ENCODE measurements around the gene MKRN3. TPM values are rescaled to one million over a fixed set of nuclear protein-coding genes. Genes with fewer than 3 reads are reported as not detected.
"Not testable (repeated sequence)": the region's sequence is repeated elsewhere in the genome, so short reads cannot be mapped to it uniquely, and the experiment has no call there.

The MKRN3 gene

DNA sequence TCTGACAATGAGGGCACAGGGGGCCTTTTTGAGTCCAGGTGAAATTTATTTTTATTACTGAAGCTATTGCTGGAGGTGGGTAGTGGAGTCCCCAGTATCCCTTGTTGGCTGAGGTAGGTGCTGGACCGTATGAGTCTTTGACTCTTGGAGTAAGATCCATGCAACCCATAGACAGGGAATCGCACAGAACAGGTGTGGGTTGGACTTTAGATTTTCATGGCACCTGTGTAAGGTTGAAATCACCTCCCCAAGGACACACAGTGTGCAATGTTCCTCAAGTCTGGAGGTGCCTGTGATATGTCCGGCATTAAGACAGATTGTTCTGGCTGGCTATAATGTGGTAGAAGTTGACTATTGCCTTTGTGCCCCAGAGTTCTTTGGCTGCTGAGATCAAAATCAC, 23.5 kb downstream of the MKRN3 start:
- H3K27me3 ChIP-seq (ENCODE audit: control insufficient read depth, insufficient read depth, low read length) = no peaks in the 10 kb centered on the region
- no peaks in the 10 kb centered on the region for H3K4me1 ChIP-seq (ENCODE audit: control insufficient read depth, insufficient read depth, low read length)
- H3K36me3 ChIP-seq (ENCODE audit: insufficient read depth, low read length) = no peaks in the 10 kb centered on the region
- peaks cover 11% of the 10 kb centered on the region for H3K9me3 ChIP-seq (replicated peaks; ENCODE audit: low read length)
- no peak overlapping the region for H3K4me2 ChIP-seq (ENCODE audit: low read length)
- no peak overlapping the region for H3K9ac ChIP-seq (ENCODE audit: low read depth, low read length)
- H3K4me3 ChIP-seq (ENCODE audit: low read length) = no peak overlapping the region

GRCh38 chr15:23594252-23594770, 28.8 kb downstream of the MKRN3 start:
- H3K9ac ChIP-seq (ENCODE audit: low read depth, low read length) = no peak overlapping the region
- no peaks in the 10 kb centered on the region for H3K27me3 ChIP-seq (ENCODE audit: control insufficient read depth, insufficient read depth, low read length)
- no peaks in the 10 kb centered on the region for H3K4me1 ChIP-seq (ENCODE audit: control insufficient read depth, insufficient read depth, low read length)
- H3K9me3 ChIP-seq (replicated peaks; ENCODE audit: low read length) = peaks cover 7% of the 10 kb centered on the region
- no peak overlapping the region for H3K4me3 ChIP-seq (ENCODE audit: low read length)
- H3K36me3 ChIP-seq (ENCODE audit: insufficient read depth, low read length) = no peaks in the 10 kb centered on the region
- no peak overlapping the region for H3K4me2 ChIP-seq (ENCODE audit: low read length)

DNA sequence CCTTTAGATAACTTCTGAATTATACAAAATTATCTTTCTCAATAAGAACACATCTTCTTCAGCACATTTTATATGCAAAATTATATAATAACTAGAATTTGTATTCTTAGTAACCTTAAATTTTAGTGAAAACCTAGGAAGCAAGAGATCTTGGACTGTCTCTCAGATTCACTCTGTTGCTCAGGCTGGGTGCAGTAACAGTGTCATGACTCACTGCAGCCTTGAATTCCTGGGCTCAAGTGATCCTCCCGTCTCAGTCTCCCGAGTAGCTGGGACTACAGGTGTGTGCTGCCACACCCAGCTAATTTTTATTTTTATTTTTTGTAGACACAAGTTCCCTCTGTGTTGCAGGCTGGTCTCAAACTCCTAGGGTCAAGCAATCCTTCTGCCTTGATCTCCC, 29.9 kb downstream of the MKRN3 start:
- H3K4me1 ChIP-seq (ENCODE audit: control insufficient read depth, insufficient read depth, low read length) = no peaks in the 10 kb centered on the region
- H3K36me3 ChIP-seq (ENCODE audit: insufficient read depth, low read length) = no peaks in the 10 kb centered on the region

GRCh38 chr15:23596736-23597135, 31.3 kb downstream of the MKRN3 start:
- no peak overlapping the region for H3K9ac ChIP-seq (ENCODE audit: low read depth, low read length)
- H3K9me3 ChIP-seq (replicated peaks; ENCODE audit: low read length) = no peaks in the 10 kb centered on the region

More for the DNA sequence above, 29.9 kb downstream of the MKRN3 start:
- Histone ChIP-seq H3K9me3 (replicated peaks; ENCODE audit: low read length) (peaks cover 3% of the 10 kb centered on the region), H3K4me2 (ENCODE audit: low read length) (no peak overlapping the region), H3K27me3 (ENCODE audit: control insufficient read depth, insufficient read depth, low read length) (no peaks in the 10 kb centered on the region), H3K4me3 (ENCODE audit: low read length) (no peak overlapping the region), H3K9ac (ENCODE audit: low read depth, low read length) (no peak overlapping the region)

DNA sequence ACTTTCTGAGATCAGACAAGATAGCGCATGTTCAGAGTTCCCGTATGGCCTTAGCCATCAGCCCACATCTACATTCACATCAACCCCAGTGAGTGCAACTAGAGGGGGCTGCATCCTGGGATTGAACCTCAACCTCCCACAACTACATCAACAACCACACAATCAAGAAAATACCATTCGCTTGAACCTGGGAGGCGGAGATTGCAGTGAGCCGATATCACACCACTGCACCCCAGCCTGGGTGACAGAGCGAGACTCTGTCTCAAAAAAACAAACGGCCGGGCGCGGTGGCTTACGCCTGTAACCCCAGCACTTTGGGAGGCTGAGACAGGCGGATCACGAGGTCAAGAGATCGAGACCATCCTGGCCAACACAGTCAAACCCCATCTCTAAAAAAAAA, 31.8 kb downstream of the MKRN3 start:
- H3K9me3 ChIP-seq (replicated peaks; ENCODE audit: low read length); H3K4me3 ChIP-seq (ENCODE audit: low read length); H3K4me2 ChIP-seq (ENCODE audit: low read length): not testable (repeated sequence)

More at GRCh38 chr15:23596736-23597135, 31.3 kb downstream of the MKRN3 start:
- Histone ChIP-seq H3K36me3 (ENCODE audit: insufficient read depth, low read length) (no peaks in the 10 kb centered on the region), H3K4me1 (ENCODE audit: control insufficient read depth, insufficient read depth, low read length) (no peaks in the 10 kb centered on the region), H3K27me3 (ENCODE audit: control insufficient read depth, insufficient read depth, low read length) (no peaks in the 10 kb centered on the region), H3K4me3 (ENCODE audit: low read length) (no peak overlapping the region), H3K4me2 (ENCODE audit: low read length) (no peak overlapping the region)

DNA sequence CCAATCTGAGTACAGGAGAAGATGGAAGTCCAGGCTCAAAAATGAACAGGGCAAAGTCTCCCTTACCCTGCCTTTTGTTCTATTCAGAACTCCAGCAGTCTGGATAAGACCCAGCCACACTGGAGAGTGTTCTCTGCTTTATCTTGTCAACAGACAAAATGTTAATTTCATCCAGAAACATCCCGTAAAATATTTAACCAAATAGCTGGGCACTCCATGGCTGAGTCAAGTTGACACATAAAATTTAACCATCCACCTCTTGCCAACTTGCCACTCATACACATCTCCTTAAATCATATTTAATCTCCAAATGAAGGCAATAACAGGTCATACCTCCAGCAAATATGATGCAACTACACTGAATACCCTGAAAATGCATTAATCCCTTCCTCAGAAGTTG, 33.6 kb downstream of the MKRN3 start:
- Histone ChIP-seq H3K36me3 (ENCODE audit: insufficient read depth, low read length) (no peaks in the 10 kb centered on the region), H3K9ac (ENCODE audit: low read depth, low read length) (no peak overlapping the region), H3K4me2 (ENCODE audit: low read length) (no peak overlapping the region), H3K4me3 (ENCODE audit: low read length) (no peak overlapping the region), H3K27me3 (ENCODE audit: control insufficient read depth, insufficient read depth, low read length) (no peaks in the 10 kb centered on the region), H3K9me3 (replicated peaks; ENCODE audit: low read length) (no peaks in the 10 kb centered on the region), H3K4me1 (ENCODE audit: control insufficient read depth, insufficient read depth, low read length) (no peaks in the 10 kb centered on the region)

More for the DNA sequence above, 31.8 kb downstream of the MKRN3 start:
- H3K36me3 ChIP-seq (ENCODE audit: insufficient read depth, low read length); H3K27me3 ChIP-seq (ENCODE audit: control insufficient read depth, insufficient read depth, low read length); H3K4me1 ChIP-seq (ENCODE audit: control insufficient read depth, insufficient read depth, low read length); H3K9ac ChIP-seq (ENCODE audit: low read depth, low read length): not testable (repeated sequence)

DNA sequence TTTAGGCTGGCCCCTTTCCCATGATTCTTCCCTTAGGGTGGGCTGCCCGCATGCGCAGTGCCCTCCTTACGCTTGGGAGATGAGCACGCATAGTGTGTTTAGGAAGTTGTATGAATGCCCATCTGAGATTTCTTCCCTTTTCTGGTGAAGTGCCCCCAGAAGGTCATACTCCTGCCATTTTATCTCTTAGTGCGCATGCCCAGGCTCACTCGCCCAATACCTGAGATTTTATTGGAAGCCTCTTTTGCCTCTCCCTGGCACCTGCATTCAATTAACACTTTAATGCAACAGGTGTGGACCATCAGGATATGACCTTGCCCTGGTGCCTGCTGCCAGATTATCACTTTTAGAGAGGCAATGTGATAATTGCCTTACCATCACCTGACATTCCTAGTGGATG, 36.6 kb downstream of the MKRN3 start:
- Histone ChIP-seq H3K9me3 (replicated peaks; ENCODE audit: low read length) (peaks cover 2% of the 10 kb centered on the region), H3K4me3 (ENCODE audit: low read length) (no peak overlapping the region), H3K27me3 (ENCODE audit: control insufficient read depth, insufficient read depth, low read length) (no peaks in the 10 kb centered on the region), H3K4me1 (ENCODE audit: control insufficient read depth, insufficient read depth, low read length) (no peaks in the 10 kb centered on the region), H3K9ac (ENCODE audit: low read depth, low read length) (no peak overlapping the region), H3K36me3 (ENCODE audit: insufficient read depth, low read length) (no peaks in the 10 kb centered on the region), H3K4me2 (ENCODE audit: low read length) (no peak overlapping the region)

- H3K4me2 ChIP-seq (ENCODE audit: low read length) = no peak overlapping the region
- H3K9me3 ChIP-seq (replicated peaks; ENCODE audit: low read length) = peaks cover 11% of the 10 kb centered on the region
- no peak overlapping the region for H3K9ac ChIP-seq (ENCODE audit: low read depth, low read length)
- no peaks in the 10 kb centered on the region for H3K27me3 ChIP-seq (ENCODE audit: control insufficient read depth, insufficient read depth, low read length)
- no peaks in the 10 kb centered on the region for H3K4me1 ChIP-seq (ENCODE audit: control insufficient read depth, insufficient read depth, low read length)
- H3K36me3 ChIP-seq (ENCODE audit: insufficient read depth, low read length) = no peaks in the 10 kb centered on the region
- H3K4me3 ChIP-seq (ENCODE audit: low read length) = no peak overlapping the region
Measured at GRCh38 chr15:23606226-23606625, 40.8 kb downstream of the MKRN3 start.

DNA sequence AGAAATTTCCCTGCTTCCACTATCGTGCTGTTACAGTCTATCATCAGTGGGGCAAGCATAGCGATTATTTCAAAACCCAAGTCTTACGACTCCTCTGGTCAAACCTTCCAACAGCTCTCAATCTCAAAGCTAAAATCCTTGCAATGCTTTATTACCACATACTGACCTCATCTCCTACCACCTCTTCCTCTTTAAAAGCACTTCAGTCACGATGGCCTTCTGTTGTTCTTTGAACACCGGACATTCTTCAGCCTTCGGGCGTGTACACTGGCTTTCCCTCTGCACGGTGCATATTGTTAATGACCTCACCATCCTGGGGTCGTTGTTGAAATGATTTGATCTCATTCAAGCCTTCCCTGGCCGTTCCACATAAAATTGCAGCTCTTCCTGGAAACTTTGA, 51.1 kb downstream of the MKRN3 start:
- Histone ChIP-seq H3K36me3 (ENCODE audit: insufficient read depth, low read length) (no peaks in the 10 kb centered on the region), H3K4me3 (ENCODE audit: low read length) (no peak overlapping the region), H3K9me3 (replicated peaks; ENCODE audit: low read length) (peaks cover 4% of the 10 kb centered on the region), H3K4me2 (ENCODE audit: low read length) (no peak overlapping the region), H3K4me1 (ENCODE audit: control insufficient read depth, insufficient read depth, low read length) (no peaks in the 10 kb centered on the region), H3K27me3 (ENCODE audit: control insufficient read depth, insufficient read depth, low read length) (no peaks in the 10 kb centered on the region), H3K9ac (ENCODE audit: low read depth, low read length) (no peak overlapping the region)

Small RNA genes within 50 kb of the gene (small RNA-seq; reads per million reads assigned to genes)
- not detected for gene MIR4508
